Endothelial cell of umbilical vein (primary cell): ENCODE results near the gene DNAJC16. TPM values are rescaled to one million over a fixed set of nuclear protein-coding genes. Genes with fewer than 3 reads are reported as not detected.

Experiments
- BruUV-seq: library from RNA; stranded (reverse); fragments of 400-500 nt; replicated peaks from 2 replicates; lab custom pipeline; 2021; lab: Mats Ljungman, UMichigan
- CTCF ChIA-PET: fragments of 300-600, 350-600 bp; sonication (Branson Sonifier 250); formaldehyde crosslinking; loops from one replicate; lab custom pipeline; 2021; ENCODE audit warnings: antibody characterized with exemption, inconsistent platforms; lab: Charles Lee
- POLR2A ChIA-PET: fragments of 300-600, 350-600 bp; sonication (Branson Sonifier 250); formaldehyde crosslinking; loops from one replicate; lab custom pipeline; 2021; ENCODE audit warnings: antibody characterized with exemption, inconsistent platforms; lab: Charles Lee
- DNase-seq: peaks from one replicate; pipeline ENCODE4 v3.0.0-alpha.2; 2011; ENCODE audit warnings: low read depth, low spot score
- FAIRE-seq: peaks from 2 replicates; lab custom pipeline; 2011; peaks lifted over from hg19 to GRCh38; lab: Jason Lieb, UNC
- H2AFZ ChIP-seq: 2 replicates; pipeline ENCODE4 v1.6.0; 2012; ENCODE audit warnings: low read depth, low read length, control low read depth, inconsistent platforms
- H3K27ac ChIP-seq: 2 replicates; pipeline ENCODE4 v1.5.1; 2011; ENCODE audit warnings: low read depth, mild to moderate bottlenecking, control low read depth, low read length, moderate library complexity; ENCODE audit not compliant: insufficient read depth
- H3K27me3 ChIP-seq, 2 experiments: 2 replicates each; pipeline versions ENCODE4 v1.6.0 to v1.6.1; 2011; ENCODE audit warnings: low read length in 2 of 2, mixed read lengths in 1 of 2; ENCODE audit not compliant: control insufficient read depth in 2 of 2, insufficient read depth in 2 of 2
- H3K36me3 ChIP-seq, 2 experiments: 2 replicates in 1 of 2; 3 replicates in 1 of 2; pipeline ENCODE4 v1.5.1; 2011; ENCODE audit warnings: low read length in 2 of 2, mild to moderate bottlenecking in 1 of 2, moderate library complexity in 1 of 2; ENCODE audit not compliant: control insufficient read depth in 2 of 2, insufficient read depth in 2 of 2; ENCODE audit errors: extremely low read depth in 1 of 2
- H3K4me1 ChIP-seq: 3 replicates; pipeline ENCODE4 v1.5.1; 2011; ENCODE audit warnings: mild to moderate bottlenecking, low read length; ENCODE audit not compliant: control insufficient read depth, insufficient read depth; ENCODE audit errors: extremely low read depth
- H3K4me2 ChIP-seq: 2 replicates; pipeline ENCODE4 v1.6.1; 2011; ENCODE audit warnings: low read length, control low read depth, mixed read lengths; ENCODE audit not compliant: insufficient read depth
- H3K4me3 ChIP-seq, 3 experiments: fragments of 200-600 bp in 1 of 3; sonication (generic), shearing (Covaris generic) in 1 of 3; replicated peaks in 1 of 3; 2 replicates each; pipeline ENCODE4 v1.5.1; 2011 to 2016; ENCODE audit warnings: control low read depth in 3 of 3, low read length in 3 of 3, mild to moderate bottlenecking in 2 of 3, inconsistent platforms in 1 of 3, low read depth in 1 of 3, moderate library complexity in 1 of 3; ENCODE audit not compliant: insufficient read depth in 1 of 3
- H3K79me2 ChIP-seq: 2 replicates; pipeline ENCODE4 v1.6.0; 2012; ENCODE audit warnings: low read length, inconsistent platforms; ENCODE audit not compliant: control insufficient read depth, insufficient read depth
- H3K9ac ChIP-seq: replicated peaks from 2 replicates; pipeline ENCODE3; 2011; ENCODE audit warnings: low read length, control low read depth; ENCODE audit not compliant: insufficient read depth; ENCODE audit errors: extremely low read depth
- H3K9me1 ChIP-seq: replicated peaks from 3 replicates; pipeline ENCODE4 v1.6.0; 2011; ENCODE audit warnings: mild to moderate bottlenecking, low read length; ENCODE audit not compliant: control insufficient read depth, insufficient read depth; ENCODE audit errors: extremely low read depth
- H3K9me3 ChIP-seq: replicated peaks from 2 replicates; pipeline ENCODE4 v1.5.1; 2012; ENCODE audit warnings: low read length, inconsistent platforms; ENCODE audit not compliant: control insufficient read depth, insufficient read depth
- H4K20me1 ChIP-seq: replicated peaks from 2 replicates; pipeline ENCODE3; 2011; ENCODE audit warnings: mild to moderate bottlenecking, low read length; ENCODE audit not compliant: control insufficient read depth, insufficient read depth; ENCODE audit errors: extremely low read depth
- CTCF ChIP-seq, 2 donors: IDR thresholded peaks; 1 replicate in 1 of 2; 2 replicates in 1 of 2; pipeline ENCODE4 v1.5.1; 2011; ENCODE audit warnings: low read length in 2 of 2, mild to moderate bottlenecking in 2 of 2, moderate library complexity in 2 of 2, control low read depth in 1 of 2, inconsistent platforms in 1 of 2, low read depth in 1 of 2; ENCODE audit not compliant: insufficient read depth in 1 of 2; ENCODE audit errors: extremely low read depth in 1 of 2
- EZH2 ChIP-seq: IDR thresholded peaks from 2 replicates; pipeline ENCODE4 v1.6.1; 2012; ENCODE audit warnings: borderline replicate concordance, low read depth, mild to moderate bottlenecking, moderate library complexity, low read length, inconsistent platforms; ENCODE audit not compliant: severe bottlenecking
- FOS ChIP-seq: IDR thresholded peaks from 2 replicates; pipeline ENCODE4 v1.6.1; 2011; ENCODE audit warnings: mild to moderate bottlenecking, low read length, moderate library complexity, borderline replicate concordance; ENCODE audit not compliant: insufficient read depth
- GATA2 ChIP-seq: IDR thresholded peaks from 2 replicates; pipeline ENCODE4 v1.7.0; 2011; ENCODE audit warnings: low read depth, mild to moderate bottlenecking, moderate library complexity, mixed read lengths, low read length; ENCODE audit not compliant: insufficient read length, insufficient read depth
- JUN ChIP-seq: IDR thresholded peaks from 2 replicates; pipeline ENCODE4 v1.6.1; 2011; ENCODE audit warnings: borderline replicate concordance, low read depth; ENCODE audit not compliant: insufficient read length, insufficient read depth
- MAX ChIP-seq: IDR thresholded peaks from 2 replicates; pipeline ENCODE4 v1.6.1; 2011; ENCODE audit not compliant: insufficient read depth, insufficient read length
- MYC ChIP-seq: IDR thresholded peaks from one replicate; pipeline ENCODE4 v1.6.1; 2011; ENCODE audit warnings: mild to moderate bottlenecking, low read depth, low read length
- POLR2AphosphoS5 ChIP-seq: IDR thresholded peaks from 2 replicates; pipeline ENCODE4 v1.6.1; 2012; ENCODE audit warnings: low read depth, mild to moderate bottlenecking, control low read depth, low read length, moderate library complexity; ENCODE audit not compliant: insufficient read depth
- dilution Hi-C: fragments of 300-500 bp; cut with MboI; formaldehyde crosslinking; loops from one replicate; pipeline ENCODE4 v1.15.0; 2019; ENCODE audit warnings: low sequenced_read_pairs; ENCODE audit not compliant: extremely low pct_ligation_motif_present
- intact Hi-C: fragments of 100-400 bp; cut with micrococcal nuclease; formaldehyde crosslinking; loops from one replicate; pipeline ENCODE4 v1.10.0; 2022
- polyA plus RNA-seq, 4 experiments: library from polyadenylated mRNA; depleted of rRNA in 3 of 4; stranded (reverse) in 3 of 4; unstranded in 1 of 4; fragments of >200 nt; gene quantifications; 2 replicates each; pipeline versions ENCODE4 v1.2.1 to v1.2.3, GENCODE V29; 2011 to 2012; ENCODE audit warnings: missing spikeins in 1 of 4
- total RNA-seq: library from RNA; stranded (reverse); gene quantifications from 2 replicates; pipeline ENCODE4 v1.2.3, GENCODE V29; 2021

DNAJC16 gene
- total and polyA plus RNA-seq, 2 donors (not counting 3 experiments of a cell fraction or from before 2014, with no cell fraction given), result 8.0 to 21.4 TPM

- FAIRE-seq, result no peak
- H2AFZ ChIP-seq, result no peak overlapping the region
- no TSS peak for BruUV-seq
- no peak overlapping the region for H3K27ac ChIP-seq
- H3K36me3 ChIP-seq, result no peaks in the 10 kb centered on the region
- ChIA-PET CTCF (no interaction called here), POLR2A (no interaction called here)
- intact Hi-C loops (loop anchor here (10.0 kb wide), 1 partner anchor 322 kb away; the partner anchor contains the start of gene SPEN), dilution Hi-C loops (no loop called here)
- no peak for TF ChIP-seq GATA2
- no peak for TF ChIP-seq CTCF (IDR thresholded peaks at IDR 0.05; ENCODE audit: extremely low read depth in 1 of 2, insufficient read depth in 1 of 2, low read depth in 1 of 2, low read length in 2 of 2)
- no peak for TF ChIP-seq JUN
- TF ChIP-seq FOS, result no peak
- no peak for TF ChIP-seq POLR2AphosphoS5
- no peak for TF ChIP-seq MYC
- no peak for TF ChIP-seq MAX
- TF ChIP-seq EZH2, result no peak
- no peaks in the 10 kb centered on the region for H4K20me1 ChIP-seq
- no peaks in the 10 kb centered on the region for H3K9me3 ChIP-seq
- H3K4me1 ChIP-seq, result peaks cover 21% of the 10 kb centered on the region
- DNase-seq, result no peak
- H3K4me2 ChIP-seq, result no peak overlapping the region
- no peaks in the 10 kb centered on the region for H3K9me1 ChIP-seq
- peaks cover 5% of the 10 kb centered on the region for H3K79me2 ChIP-seq
- no peaks in the 10 kb centered on the region for H3K27me3 ChIP-seq
- no peak overlapping the region for H3K4me3 ChIP-seq
- H3K9ac ChIP-seq, result no peak overlapping the region
Observed at GRCh38 chr1:15522551-15522950, 4.1 kb upstream of the DNAJC16 start.
